Activated T-cell treated with anti-CD3 and anti-CD28 coated beads, Interleukin-2, amount 50 U/mL, for 4 hours (primary cell): ENCODE measurements around the gene COBL. TPM values are rescaled to one million over a fixed set of nuclear protein-coding genes. Genes with fewer than 3 reads are reported as not detected.

Source experiments
- ATAC-seq, 2 donors: fragments of 200-7000 bp; cut with Tn5 transposase; one replicate each; pipeline ENCODE4 v1.10.0; 2021
- DNase-seq: peaks from one replicate; pipeline ENCODE4 v3.0.0-alpha.2; 2020
- H3K27me3 Mint-ChIP-seq: one replicate; pipeline ENCODE4 v1.8.0; 2021; ENCODE audit warnings: low read depth, mixed read lengths
- H3K36me3 Mint-ChIP-seq: one replicate; pipeline ENCODE4 v1.8.0; 2022; ENCODE audit warnings: mixed read lengths; ENCODE audit not compliant: insufficient read depth
- H3K4me1 Mint-ChIP-seq: one replicate; pipeline ENCODE4 v1.8.0; 2021; ENCODE audit warnings: low read depth, mixed read lengths
- H3K4me3 Mint-ChIP-seq: one replicate; pipeline ENCODE4 v1.8.0; 2021; ENCODE audit warnings: mild to moderate bottlenecking, moderate library complexity, mixed read lengths
- H3K9me3 Mint-ChIP-seq: one replicate; pipeline ENCODE4 v1.8.0; 2021; ENCODE audit warnings: mixed read lengths
- total RNA-seq, 3 donors: library from RNA; stranded (reverse); gene quantifications; one replicate each; pipeline ENCODE4 v1.2.1, GENCODE V29; 2021

COBL gene
- total RNA-seq, 3 donors from 2014 or later: 0.03 TPM; not detected in 2

DNA sequence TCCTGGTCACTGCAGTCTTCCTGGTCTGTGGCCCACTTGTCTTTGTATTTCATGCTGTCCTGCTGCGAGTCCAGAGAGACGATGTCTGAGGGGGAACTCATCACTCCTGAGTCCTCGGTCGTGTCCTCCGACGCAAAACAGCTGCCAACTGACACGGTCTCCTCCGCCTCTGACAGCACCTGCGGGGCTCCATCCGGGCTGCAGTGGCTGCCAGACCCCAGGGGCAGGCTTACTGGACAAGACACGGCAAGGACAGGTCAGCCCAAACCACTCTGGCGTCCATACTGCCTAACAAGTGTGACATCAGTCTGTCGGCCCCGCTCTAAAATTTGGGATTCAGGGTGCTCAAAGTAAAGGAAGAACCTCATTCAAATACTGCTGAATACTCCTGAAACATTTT is 273.1 kb downstream of the COBL start:
- Mint-ChIP-seq H3K4me1 (no peaks in the 10 kb centered on the region), H3K4me3 (no peak overlapping the region), H3K36me3 (no peaks in the 10 kb centered on the region), H3K27me3 (no peaks in the 10 kb centered on the region), H3K9me3 (no peaks in the 10 kb centered on the region)
- ATAC-seq (no peak), DNase-seq (no peak)

DNA sequence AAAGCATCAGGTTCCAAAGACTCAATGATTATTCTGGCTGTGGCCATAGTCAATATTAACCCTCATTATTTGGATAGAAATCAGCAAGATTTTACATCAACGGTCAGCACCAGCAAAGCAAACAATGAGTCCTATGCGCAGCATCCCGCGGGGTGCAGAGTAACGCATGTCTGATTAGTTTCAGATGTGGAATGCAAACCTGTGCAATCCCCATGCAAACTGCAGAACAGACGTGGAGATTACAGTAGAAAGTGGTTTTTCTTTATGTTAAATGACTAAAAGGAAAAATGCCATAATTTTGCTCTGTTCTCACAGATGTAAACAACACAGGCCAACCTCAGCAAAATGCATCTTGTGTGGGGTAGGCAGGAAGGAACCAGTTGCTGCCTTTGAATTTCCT is 275.8 kb downstream of the COBL start:
- Mint-ChIP-seq H3K4me1 (no peaks in the 10 kb centered on the region), H3K9me3 (no peaks in the 10 kb centered on the region), H3K36me3 (no peaks in the 10 kb centered on the region), H3K4me3 (no peak overlapping the region), H3K27me3 (no peaks in the 10 kb centered on the region)
- ATAC-seq (no peak), DNase-seq (no peak)

DNA sequence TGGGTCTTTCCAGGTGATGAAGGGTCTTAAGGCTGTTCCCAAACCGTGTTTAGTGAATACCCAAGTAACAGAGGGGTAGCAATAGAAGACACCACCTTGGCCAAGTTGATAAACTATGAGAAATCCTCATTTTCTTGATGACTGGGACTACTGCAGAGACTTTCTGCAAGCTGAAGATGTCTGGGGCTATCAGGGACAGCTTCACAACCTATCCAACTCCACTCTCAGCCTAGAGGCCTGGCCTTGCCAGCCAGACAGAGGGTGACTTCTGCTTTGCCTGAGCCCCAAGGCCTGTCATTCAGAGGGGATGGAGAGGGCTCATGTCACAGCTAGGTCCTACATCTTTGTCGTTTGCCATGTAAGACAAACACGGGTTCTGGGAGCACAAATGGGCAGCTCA is 278.0 kb downstream of the COBL start:
- ATAC-seq (peak in 1 of 2 donors; percentile 14), DNase-seq (no peak)
- Mint-ChIP-seq H3K27me3 (no peaks in the 10 kb centered on the region), H3K4me3 (no peak overlapping the region), H3K4me1 (no peaks in the 10 kb centered on the region), H3K36me3 (no peaks in the 10 kb centered on the region), H3K9me3 (no peaks in the 10 kb centered on the region)

DNA sequence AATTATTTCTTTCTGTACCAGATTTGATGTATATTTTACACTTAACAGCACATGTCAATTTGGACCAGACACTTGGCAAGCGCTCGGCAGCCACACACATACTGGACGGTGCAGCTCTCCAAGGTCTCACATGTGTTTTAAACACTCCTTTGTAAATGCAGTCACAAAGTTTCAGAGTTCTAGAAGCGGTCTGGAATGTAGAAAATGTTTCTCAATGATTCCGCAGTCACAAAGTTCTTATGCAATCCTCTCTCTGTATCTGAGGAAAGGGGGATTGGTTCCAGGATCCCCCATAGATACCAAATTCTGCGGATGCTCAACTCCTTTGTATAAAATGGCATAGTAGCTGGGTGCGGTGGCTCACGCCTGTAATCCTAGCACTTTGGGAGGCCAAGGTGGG is 280.9 kb downstream of the COBL start:
- H3K4me1 Mint-ChIP-seq: no peaks in the 10 kb centered on the region
- no peak for DNase-seq

DNA sequence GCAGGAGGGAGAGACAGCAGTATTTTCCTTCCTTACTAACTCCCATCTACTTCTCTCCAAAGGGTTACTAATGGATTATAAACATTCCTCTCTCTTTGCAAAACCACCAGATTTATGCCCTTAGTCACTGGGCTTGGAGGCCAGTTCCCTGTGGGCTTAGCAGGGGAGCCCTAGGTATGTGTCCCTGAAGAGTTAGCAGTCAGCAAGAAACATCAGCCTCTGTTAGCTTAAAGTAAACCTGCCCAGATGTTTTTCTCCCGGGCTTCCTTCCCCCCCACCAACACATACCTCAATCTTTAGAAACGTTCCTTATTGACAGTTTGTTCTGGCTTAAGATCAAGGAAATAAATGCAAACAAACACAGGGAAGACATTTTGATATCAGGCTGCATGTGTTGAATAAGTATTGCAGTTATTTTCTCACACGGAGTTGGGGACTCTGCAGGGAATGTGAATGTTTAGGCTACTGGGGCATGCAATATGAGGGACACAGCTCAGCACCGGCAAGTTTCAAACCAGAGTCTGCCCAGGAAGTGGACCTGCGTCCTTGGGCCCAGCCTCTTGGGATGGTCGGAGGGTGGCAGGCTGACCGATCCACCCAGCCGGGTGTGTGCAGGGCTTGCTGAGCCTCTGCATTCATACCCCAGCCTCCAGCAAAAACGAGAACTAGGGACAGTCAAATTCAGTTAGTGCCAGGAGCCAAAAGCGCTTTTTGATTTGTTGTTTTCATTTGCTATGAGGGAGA is 281.9 kb downstream of the COBL start:
- H3K27me3 Mint-ChIP-seq: no peaks in the 10 kb centered on the region
- no peaks in the 10 kb centered on the region for H3K4me1 Mint-ChIP-seq
- H3K9me3 Mint-ChIP-seq: no peaks in the 10 kb centered on the region
- H3K36me3 Mint-ChIP-seq: no peaks in the 10 kb centered on the region
- DNase-seq (no peak), ATAC-seq (no peak)
- no peak overlapping the region for H3K4me3 Mint-ChIP-seq

More for the DNA sequence above, 280.9 kb downstream of the COBL start:
- Mint-ChIP-seq H3K36me3 (no peaks in the 10 kb centered on the region), H3K9me3 (no peaks in the 10 kb centered on the region), H3K27me3 (no peaks in the 10 kb centered on the region), H3K4me3 (no peak overlapping the region)
- no peak for ATAC-seq

DNA sequence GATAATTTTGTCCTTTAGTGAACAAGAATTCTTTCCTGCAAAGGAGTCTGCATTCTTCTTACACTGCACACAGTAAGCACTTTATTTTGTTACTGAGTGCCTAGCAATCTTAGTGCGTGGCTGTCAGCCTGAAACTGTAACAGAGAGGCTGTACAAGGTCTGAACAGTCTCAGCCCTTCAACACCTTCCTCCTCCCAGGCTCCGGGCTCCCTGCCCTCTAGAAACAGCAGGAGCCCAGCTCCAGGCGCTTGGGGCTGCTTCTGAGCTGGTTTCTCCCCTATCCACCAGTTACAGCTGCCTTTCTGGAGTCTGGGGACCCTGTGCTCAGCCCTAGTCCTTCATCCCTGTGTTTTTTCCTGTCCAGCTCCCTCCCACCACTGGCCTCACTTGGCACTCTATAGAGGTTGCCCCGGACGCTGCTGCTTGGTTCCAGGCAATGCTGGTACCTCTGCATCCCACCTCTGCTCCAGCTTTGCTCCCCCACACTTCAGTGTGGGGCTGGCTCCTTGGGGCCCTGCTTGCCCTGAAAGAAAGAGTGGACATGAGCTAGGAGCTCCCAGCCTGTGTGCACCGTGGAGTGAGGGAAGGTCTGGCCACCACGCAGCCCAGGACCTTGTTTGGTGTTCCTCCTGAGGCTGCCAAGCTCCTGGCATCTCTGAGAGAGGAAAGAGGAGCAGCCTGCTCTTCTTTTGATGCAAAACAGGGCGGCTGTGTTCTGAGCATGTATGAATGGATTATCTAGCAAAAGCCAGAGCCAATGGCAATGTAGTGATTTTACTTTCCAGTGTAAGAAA is 282.7 kb downstream of the COBL start:
- ATAC-seq (no peak), DNase-seq (no peak)
- no peaks in the 10 kb centered on the region for H3K36me3 Mint-ChIP-seq
- no peak overlapping the region for H3K4me3 Mint-ChIP-seq
- no peaks in the 10 kb centered on the region for H3K4me1 Mint-ChIP-seq
- H3K27me3 Mint-ChIP-seq: no peaks in the 10 kb centered on the region
- H3K9me3 Mint-ChIP-seq: no peaks in the 10 kb centered on the region

DNA sequence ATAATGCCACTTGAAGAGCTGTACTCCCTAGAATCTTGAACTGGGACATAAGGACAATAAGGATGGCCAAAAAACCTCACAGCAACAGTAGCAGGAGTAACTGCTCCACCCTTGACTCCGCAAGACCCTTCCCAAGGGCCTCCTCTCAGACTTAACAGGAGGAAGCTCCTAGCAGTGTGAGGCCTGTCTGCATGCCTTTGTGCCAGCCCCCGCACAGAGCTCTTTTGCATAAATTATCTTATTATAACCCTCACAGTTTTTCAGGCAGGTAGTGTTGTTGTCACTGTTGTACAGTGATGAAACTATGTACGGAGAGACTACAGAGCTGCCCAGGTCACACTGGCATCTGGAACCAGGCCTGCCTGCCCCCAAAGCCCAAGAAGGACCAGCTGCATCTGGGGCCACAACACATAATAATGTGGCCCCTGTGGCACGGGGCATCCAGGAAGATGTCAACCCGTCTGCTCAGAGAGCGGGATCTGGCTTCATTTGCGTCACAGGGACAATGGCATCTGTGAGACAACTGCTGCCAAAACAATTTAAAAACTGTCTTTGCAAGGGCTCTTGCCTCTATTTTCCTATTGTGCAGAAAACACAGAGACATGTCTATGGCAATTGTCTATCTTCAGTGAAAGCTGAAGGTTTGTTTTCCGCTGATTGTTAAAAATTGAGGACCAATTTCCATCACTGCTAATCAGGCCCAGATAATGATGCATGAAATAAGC is 284.7 kb downstream of the COBL start:
- ATAC-seq: no peak
- no peaks in the 10 kb centered on the region for H3K9me3 Mint-ChIP-seq
- H3K4me1 Mint-ChIP-seq: no peaks in the 10 kb centered on the region
- no peak for DNase-seq
- no peak overlapping the region for H3K4me3 Mint-ChIP-seq
- H3K27me3 Mint-ChIP-seq: no peaks in the 10 kb centered on the region
- no peaks in the 10 kb centered on the region for H3K36me3 Mint-ChIP-seq

DNA sequence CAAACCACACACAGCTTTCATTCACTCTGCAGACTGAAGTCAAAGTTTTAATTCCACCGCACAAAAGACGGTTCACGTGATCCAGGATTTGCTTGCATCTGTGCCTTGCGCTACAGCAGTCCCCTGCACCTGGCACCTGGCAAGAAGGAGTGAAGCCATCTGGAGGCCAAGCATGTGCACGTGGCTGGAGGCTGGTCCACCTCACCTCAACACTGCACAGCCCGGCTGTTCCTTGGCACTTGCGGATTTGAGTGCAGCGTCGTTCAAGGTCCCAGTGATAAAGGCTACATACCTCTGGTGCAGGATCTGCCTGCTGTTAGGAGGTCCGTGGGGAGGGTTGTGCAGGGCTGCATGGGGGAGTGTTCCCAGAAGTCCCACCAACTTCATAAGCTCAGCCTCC is 285.4 kb downstream of the COBL start:
- no peak for DNase-seq
- no peaks in the 10 kb centered on the region for H3K9me3 Mint-ChIP-seq
- no peaks in the 10 kb centered on the region for H3K4me1 Mint-ChIP-seq
- no peak for ATAC-seq
- H3K36me3 Mint-ChIP-seq: no peaks in the 10 kb centered on the region
- no peaks in the 10 kb centered on the region for H3K27me3 Mint-ChIP-seq
- no peak overlapping the region for H3K4me3 Mint-ChIP-seq

DNA sequence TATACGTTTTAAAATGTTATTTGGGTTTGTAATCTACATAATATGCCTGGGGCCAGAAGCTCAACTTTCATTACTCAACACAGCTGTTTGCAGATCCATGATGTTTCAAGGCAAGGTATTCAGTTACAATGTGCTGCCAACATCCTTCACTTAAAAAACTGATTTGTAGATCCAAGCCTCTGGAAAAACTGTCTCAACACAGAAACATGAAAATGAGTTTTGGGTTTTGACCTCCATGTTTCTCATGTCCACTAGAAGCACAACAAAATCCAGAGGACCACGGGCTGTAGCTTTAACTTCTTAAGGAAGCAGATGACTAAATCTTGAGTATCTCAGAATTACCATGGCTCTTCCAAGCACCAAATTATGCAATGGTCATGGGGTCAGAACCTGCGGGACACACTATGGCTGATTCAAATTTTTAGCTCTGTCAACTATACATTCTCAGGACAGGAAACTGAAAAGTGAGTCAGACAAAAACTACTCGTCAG is 286.9 kb downstream of the COBL start:
- no peaks in the 10 kb centered on the region for H3K9me3 Mint-ChIP-seq

DNA sequence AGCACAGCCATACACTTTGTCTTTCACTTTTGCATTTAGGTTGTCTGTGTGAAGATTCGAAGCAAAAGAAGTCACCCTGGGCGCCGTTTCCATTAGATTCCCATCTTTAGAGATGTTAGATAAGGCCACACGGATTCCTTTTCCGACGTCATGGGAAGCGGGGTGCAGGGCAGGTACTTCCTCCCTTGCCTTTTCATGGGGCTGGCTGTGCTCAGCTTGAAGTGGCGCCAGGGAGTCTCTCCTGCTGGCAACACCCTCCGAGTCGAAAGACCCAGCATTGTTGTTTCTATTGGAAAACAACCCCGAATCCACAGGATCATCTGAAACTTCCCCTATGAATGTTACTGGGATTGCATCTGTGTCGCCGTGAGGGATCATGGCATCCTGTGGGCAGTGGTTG is 287.5 kb downstream of the COBL start:
- Mint-ChIP-seq H3K4me1 (no peaks in the 10 kb centered on the region), H3K36me3 (no peaks in the 10 kb centered on the region), H3K4me3 (no peak overlapping the region), H3K27me3 (no peaks in the 10 kb centered on the region), H3K9me3 (no peaks in the 10 kb centered on the region)
- no peak for ATAC-seq
- no peak for DNase-seq

More for the DNA sequence above, 286.9 kb downstream of the COBL start:
- H3K27me3 Mint-ChIP-seq: no peaks in the 10 kb centered on the region
- no peak for ATAC-seq
- no peak for DNase-seq
- H3K4me3 Mint-ChIP-seq: no peak overlapping the region
- H3K4me1 Mint-ChIP-seq: no peaks in the 10 kb centered on the region
- H3K36me3 Mint-ChIP-seq: no peaks in the 10 kb centered on the region

DNA sequence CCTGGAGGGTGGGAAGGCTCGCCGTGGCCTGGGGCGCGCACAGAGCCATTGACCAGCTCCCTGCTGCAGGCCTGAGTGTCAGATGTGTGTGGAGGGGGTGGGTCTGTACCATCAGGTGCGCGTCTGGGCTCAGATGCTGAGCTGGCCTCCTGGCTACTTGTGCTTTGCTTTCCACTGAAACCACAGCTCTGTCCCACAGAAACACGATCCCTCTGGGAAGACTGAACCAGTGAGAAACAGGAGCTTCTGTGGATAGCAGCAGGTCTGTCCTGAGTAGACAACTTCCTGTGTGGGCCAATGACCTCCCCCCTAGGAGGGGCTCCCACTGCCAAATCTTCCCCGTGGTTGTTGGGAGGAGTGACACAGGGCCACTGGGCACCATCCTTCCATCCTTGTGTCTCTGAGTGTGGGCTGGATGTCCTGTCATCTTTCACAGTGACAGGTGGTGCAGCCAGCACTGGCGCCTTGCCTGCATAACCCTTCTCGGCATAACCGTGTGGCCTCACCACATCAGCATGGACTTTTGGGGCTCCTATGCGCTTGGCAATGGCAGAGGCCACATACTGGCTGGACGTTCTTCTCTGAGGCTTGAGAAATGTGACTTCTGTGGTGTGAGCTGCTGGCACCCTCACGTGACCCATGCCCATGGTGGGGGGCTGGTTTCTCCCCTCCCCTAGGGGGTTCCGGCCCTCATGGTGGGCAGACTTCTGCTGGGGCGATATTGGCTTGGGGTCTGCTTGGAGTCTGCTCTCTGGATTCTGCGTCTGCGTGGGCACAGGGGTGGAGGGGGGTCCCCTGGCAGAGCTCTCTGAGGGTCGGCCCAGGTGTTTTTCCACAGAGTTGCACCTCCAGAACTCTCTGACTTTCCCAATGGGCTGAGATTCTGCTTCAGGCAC is 288.4 kb downstream of the COBL start:
- DNase-seq (no peak), ATAC-seq (no peak)
- no peaks in the 10 kb centered on the region for H3K9me3 Mint-ChIP-seq
- no peaks in the 10 kb centered on the region for H3K36me3 Mint-ChIP-seq
- H3K4me1 Mint-ChIP-seq: no peaks in the 10 kb centered on the region
- no peak overlapping the region for H3K4me3 Mint-ChIP-seq
- no peaks in the 10 kb centered on the region for H3K27me3 Mint-ChIP-seq

DNA sequence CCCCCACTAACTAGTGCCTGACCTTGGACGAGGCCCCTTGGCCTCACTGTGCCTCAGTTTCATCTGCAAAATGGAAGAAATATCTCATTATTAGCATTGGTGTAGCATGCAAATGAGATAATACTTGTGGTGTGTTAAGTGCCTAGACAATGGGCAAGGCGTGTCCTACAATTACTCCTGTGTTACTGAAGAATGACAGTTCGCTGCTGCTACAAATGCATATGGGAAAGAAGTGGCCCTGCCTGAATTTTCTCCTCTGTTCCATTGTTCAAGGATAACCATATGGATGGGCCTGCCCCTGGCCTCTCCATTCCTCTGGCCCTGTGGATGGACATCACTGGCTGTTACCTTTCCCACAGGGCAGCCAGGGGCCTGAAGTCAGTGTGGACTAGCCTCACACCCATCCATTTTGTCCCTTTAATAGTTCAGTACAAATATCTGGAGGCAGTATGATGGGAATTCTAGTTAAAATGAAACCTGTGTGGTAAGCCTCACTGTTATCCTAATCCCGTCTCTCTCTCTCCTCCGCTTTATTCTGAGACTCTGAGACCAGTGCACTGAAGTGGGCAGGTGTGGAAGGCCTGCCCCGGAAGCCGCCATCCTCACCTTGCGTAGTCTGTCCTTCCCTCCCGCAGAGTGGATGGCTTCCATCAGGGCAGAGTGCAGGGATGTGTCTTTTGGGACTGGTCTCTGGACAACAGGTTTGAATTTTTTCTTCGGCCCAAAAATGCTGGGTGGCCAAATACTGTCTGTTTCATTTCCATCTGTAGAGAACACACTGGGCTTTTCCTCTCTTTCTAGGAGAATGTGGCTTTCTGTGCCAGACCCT is 289.3 kb downstream of the COBL start:
- no peak for DNase-seq
- Mint-ChIP-seq H3K4me1 (no peaks in the 10 kb centered on the region), H3K9me3 (no peaks in the 10 kb centered on the region), H3K27me3 (no peaks in the 10 kb centered on the region), H3K4me3 (no peak overlapping the region), H3K36me3 (no peaks in the 10 kb centered on the region)
- no peak for ATAC-seq

DNA sequence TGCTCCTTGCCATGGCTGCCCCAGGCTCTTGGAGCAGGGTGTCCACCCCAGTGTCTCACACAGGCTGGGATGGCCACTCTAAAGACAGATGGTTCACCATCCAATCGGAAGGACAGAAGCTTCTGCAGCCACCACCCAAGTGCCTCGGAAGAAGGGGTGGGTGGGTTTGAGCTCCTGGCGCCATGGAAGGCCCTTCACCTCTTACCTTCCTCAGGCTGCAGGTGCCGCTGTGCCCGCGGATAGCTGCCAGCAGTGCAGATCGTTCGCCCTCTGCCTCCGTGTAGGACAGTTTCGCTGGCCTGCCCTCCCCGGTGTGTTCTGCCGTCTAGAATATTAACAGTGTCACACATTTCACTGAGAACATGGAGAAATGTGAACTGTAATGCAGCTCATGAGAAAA is 290.3 kb downstream of the COBL start:
- H3K27me3 Mint-ChIP-seq: no peaks in the 10 kb centered on the region
- no peak for ATAC-seq
- no peaks in the 10 kb centered on the region for H3K9me3 Mint-ChIP-seq
- no peak overlapping the region for H3K4me3 Mint-ChIP-seq
- no peak for DNase-seq
- H3K36me3 Mint-ChIP-seq: no peaks in the 10 kb centered on the region
- H3K4me1 Mint-ChIP-seq: no peaks in the 10 kb centered on the region
